ENCODE results near the gene B4GALNT3.

B4GALNT3 gene

GRCh38 chr12:460261-461230 is 807 bp downstream of the B4GALNT3 start:
- no peak for DNase-seq (ENCODE audit: low read depth, low spot score)
- Histone ChIP-seq H3K4me3 (ENCODE audit: insufficient read length, low read depth) (peak overlapping the region; percentile 65), H3K9ac (ENCODE audit: insufficient read length, low read depth) (peak overlapping the region; percentile 82), H3K36me3 (ENCODE audit: insufficient read depth, insufficient read length, low read length) (peaks cover 16% of the 10 kb centered on the region), H3K9me3 (ENCODE audit: insufficient read depth, low read length) (no peaks in the 10 kb centered on the region), H3K27me3 (ENCODE audit: insufficient read depth, insufficient read length) (peaks cover 35% of the 10 kb centered on the region), H3K4me1 (ENCODE audit: insufficient read depth, insufficient read length) (peaks cover 7% of the 10 kb centered on the region)
- no peak for TF ChIP-seq SUZ12 (IDR thresholded peaks at IDR 0.05; ENCODE audit: extremely low read depth, insufficient read depth, insufficient read length)
- TF ChIP-seq YY1 (IDR thresholded peaks at IDR 0.05; ENCODE audit: insufficient read depth, insufficient read length), result no peak
- TF ChIP-seq ZNF274 (IDR thresholded peaks at IDR 0.05; ENCODE audit: low read depth, low read length), result no peak

- no peak for TF ChIP-seq YY1 (IDR thresholded peaks at IDR 0.05; ENCODE audit: insufficient read depth, insufficient read length)
- TF ChIP-seq SUZ12 (IDR thresholded peaks at IDR 0.05; ENCODE audit: extremely low read depth, insufficient read depth, insufficient read length), result no peak
- TF ChIP-seq ZNF274 (IDR thresholded peaks at IDR 0.05; ENCODE audit: low read depth, low read length), result no peak
- H3K9ac ChIP-seq (ENCODE audit: insufficient read length, low read depth), result peak overlapping the region; percentile 82
- peak overlapping the region; percentile 65 for H3K4me3 ChIP-seq (ENCODE audit: insufficient read length, low read depth)
- peaks cover 16% of the 10 kb centered on the region for H3K36me3 ChIP-seq (ENCODE audit: insufficient read depth, insufficient read length, low read length)
- H3K4me1 ChIP-seq (ENCODE audit: insufficient read depth, insufficient read length), result peaks cover 12% of the 10 kb centered on the region
- H3K27me3 ChIP-seq (ENCODE audit: insufficient read depth, insufficient read length), result peaks cover 35% of the 10 kb centered on the region
- no peak for DNase-seq (ENCODE audit: low read depth, low spot score)
- no peaks in the 10 kb centered on the region for H3K9me3 ChIP-seq (ENCODE audit: insufficient read depth, low read length)
Observed at GRCh38 chr12:461425-461824, 1.7 kb downstream of the B4GALNT3 start.

GRCh38 chr12:462936-463705 is 3.4 kb downstream of the B4GALNT3 start:
- Histone ChIP-seq H3K9ac (ENCODE audit: insufficient read length, low read depth) (no peak overlapping the region), H3K9me3 (ENCODE audit: insufficient read depth, low read length) (no peaks in the 10 kb centered on the region), H3K36me3 (ENCODE audit: insufficient read depth, insufficient read length, low read length) (peaks cover 16% of the 10 kb centered on the region), H3K4me3 (ENCODE audit: insufficient read length, low read depth) (no peak overlapping the region), H3K4me1 (ENCODE audit: insufficient read depth, insufficient read length) (peaks cover 12% of the 10 kb centered on the region), H3K27me3 (ENCODE audit: insufficient read depth, insufficient read length) (peaks cover 31% of the 10 kb centered on the region)
- DNase-seq (ENCODE audit: low read depth, low spot score), result no peak
- TF ChIP-seq ZNF274 (IDR thresholded peaks at IDR 0.05; ENCODE audit: low read depth, low read length) (no peak), YY1 (IDR thresholded peaks at IDR 0.05; ENCODE audit: insufficient read depth, insufficient read length) (no peak), SUZ12 (IDR thresholded peaks at IDR 0.05; ENCODE audit: extremely low read depth, insufficient read depth, insufficient read length) (no peak)

GRCh38 chr12:464484-465267 is 4.9 kb downstream of the B4GALNT3 start:
- DNase-seq (ENCODE audit: low read depth, low spot score), result no peak
- TF ChIP-seq SUZ12 (IDR thresholded peaks at IDR 0.05; ENCODE audit: extremely low read depth, insufficient read depth, insufficient read length), result no peak
- TF ChIP-seq YY1 (IDR thresholded peaks at IDR 0.05; ENCODE audit: insufficient read depth, insufficient read length), result no peak
- TF ChIP-seq ZNF274 (IDR thresholded peaks at IDR 0.05; ENCODE audit: low read depth, low read length), result no peak
- peaks cover 16% of the 10 kb centered on the region for H3K27me3 ChIP-seq (ENCODE audit: insufficient read depth, insufficient read length)
- peaks cover 16% of the 10 kb centered on the region for H3K4me1 ChIP-seq (ENCODE audit: insufficient read depth, insufficient read length)
- peak overlapping the region; percentile 44 for H3K9ac ChIP-seq (ENCODE audit: insufficient read length, low read depth)
- H3K36me3 ChIP-seq (ENCODE audit: insufficient read depth, insufficient read length, low read length), result peaks cover 16% of the 10 kb centered on the region
- no peak overlapping the region for H3K4me3 ChIP-seq (ENCODE audit: insufficient read length, low read depth)
- H3K9me3 ChIP-seq (ENCODE audit: insufficient read depth, low read length), result no peaks in the 10 kb centered on the region

GRCh38 chr12:466039-466438 is 6.3 kb downstream of the B4GALNT3 start:
- no peak for DNase-seq (ENCODE audit: low read depth, low spot score)
- peak overlapping the region; percentile 13 for H3K9ac ChIP-seq (ENCODE audit: insufficient read length, low read depth)
- no peak for TF ChIP-seq ZNF274 (IDR thresholded peaks at IDR 0.05; ENCODE audit: low read depth, low read length)
- no peak for TF ChIP-seq YY1 (IDR thresholded peaks at IDR 0.05; ENCODE audit: insufficient read depth, insufficient read length)
- no peak for TF ChIP-seq SUZ12 (IDR thresholded peaks at IDR 0.05; ENCODE audit: extremely low read depth, insufficient read depth, insufficient read length)
- no peaks in the 10 kb centered on the region for H3K9me3 ChIP-seq (ENCODE audit: insufficient read depth, low read length)
- peaks cover 19% of the 10 kb centered on the region for H3K36me3 ChIP-seq (ENCODE audit: insufficient read depth, insufficient read length, low read length)
- H3K4me1 ChIP-seq (ENCODE audit: insufficient read depth, insufficient read length), result peaks cover 18% of the 10 kb centered on the region
- H3K27me3 ChIP-seq (ENCODE audit: insufficient read depth, insufficient read length), result peaks cover 8% of the 10 kb centered on the region
- H3K4me3 ChIP-seq (ENCODE audit: insufficient read length, low read depth), result no peak overlapping the region

GRCh38 chr12:466762-467161 is 7.0 kb downstream of the B4GALNT3 start:
- Histone ChIP-seq H3K36me3 (ENCODE audit: insufficient read depth, insufficient read length, low read length) (peaks cover 15% of the 10 kb centered on the region), H3K27me3 (ENCODE audit: insufficient read depth, insufficient read length) (peaks cover 1% of the 10 kb centered on the region), H3K4me3 (ENCODE audit: insufficient read length, low read depth) (no peak overlapping the region), H3K9me3 (ENCODE audit: insufficient read depth, low read length) (no peaks in the 10 kb centered on the region), H3K4me1 (ENCODE audit: insufficient read depth, insufficient read length) (peaks cover 18% of the 10 kb centered on the region), H3K9ac (ENCODE audit: insufficient read length, low read depth) (no peak overlapping the region)
- TF ChIP-seq SUZ12 (IDR thresholded peaks at IDR 0.05; ENCODE audit: extremely low read depth, insufficient read depth, insufficient read length) (no peak), ZNF274 (IDR thresholded peaks at IDR 0.05; ENCODE audit: low read depth, low read length) (no peak), YY1 (IDR thresholded peaks at IDR 0.05; ENCODE audit: insufficient read depth, insufficient read length) (no peak)
- DNase-seq (ENCODE audit: low read depth, low spot score), result no peak

Measured in NT2/D1 (cell line).